Articular chondrocyte of knee joint (primary cell): ENCODE results near the gene RAMAC. TPM values are rescaled to one million over a fixed set of nuclear protein-coding genes. Genes with fewer than 3 reads are reported as not detected.

Source experiments
- total RNA-seq: library from RNA; depleted of rRNA; stranded (reverse); fragments of >200 nt; gene quantifications from 2 replicates; pipeline ENCODE4 v1.2.3, GENCODE V29; 2012

The RAMAC gene
- total RNA-seq: 26.3 and 32.1 TPM in 2 replicates

GRCh38 chr15:82985688-82986441 lies at the start of gene RAMAC:
Gene RAMAC (plus strand): TSS chr15:82986210. CDS start chr15:82989019, 2,809 bp downstream.

GRCh38 chr15:82952158-82953081 lies 33.6 kb upstream of the RAMAC start, which contains the start of gene HOMER2:
Gene HOMER2 (minus strand): TSS chr15:82952720. CDS start chr15:82952535, 185 bp downstream.

GRCh38 chr15:83011271-83012075 lies 25.5 kb downstream of the RAMAC start, which contains the start of gene C15orf40:
Gene C15orf40 (minus strand): TSS chr15:83011639. CDS start chr15:83011607, 32 bp downstream.

Other genes with a start within 250 kb of the RAMAC start
- under 0.01 TPM in 1 of 2 replicates, not detected in the other for gene FSD2, start 180.1 kb upstream of the RAMAC start, total RNA-seq
- 7.4 and 7.6 TPM in 2 replicates for gene WHAMM, start 176.6 kb upstream of the RAMAC start, total RNA-seq
- gene HOMER2, start 33.5 kb upstream of the RAMAC start, total RNA-seq: 6.8 and 10.7 TPM in 2 replicates
- gene C15orf40, start 25.4 kb downstream of the RAMAC start, total RNA-seq: 8.2 and 9.4 TPM in 2 replicates
- 95.6 and 116 TPM in 2 replicates for gene BTBD1, start 81.0 kb downstream of the RAMAC start, total RNA-seq
- gene TM6SF1, start 121.4 kb downstream of the RAMAC start, total RNA-seq: 0.11 TPM in 1 of 2 replicates, not detected in the other
- gene HDGFL3, start 221.6 kb downstream of the RAMAC start, total RNA-seq: 35.7 and 47.7 TPM in 2 replicates